Fibroblast of lung (primary cell): ENCODE results near the gene INPP5A. TPM values are rescaled to one million over a fixed set of nuclear protein-coding genes. Genes with fewer than 3 reads are reported as not detected.

Experiments
- DNase-seq, 2 donors: peaks; one replicate each; pipeline versions ENCODE4 v3.0.0 to v3.0.0-alpha.2; 2010; ENCODE audit warnings: low read depth in 2 of 2
- H2AFZ ChIP-seq: 2 replicates; pipeline ENCODE4 v1.5.1; 2012; ENCODE audit warnings: low read length, control low read depth, inconsistent platforms
- H3K27ac ChIP-seq: 2 replicates; pipeline ENCODE4 v1.5.1; 2011; ENCODE audit warnings: low read length, control low read depth; ENCODE audit not compliant: insufficient read depth
- H3K27me3 ChIP-seq: 2 replicates; pipeline ENCODE4 v1.5.1; 2011; ENCODE audit warnings: mild to moderate bottlenecking, low read length; ENCODE audit not compliant: control insufficient read depth, insufficient read depth
- H3K36me3 ChIP-seq: 2 replicates; pipeline ENCODE4 v1.5.1; 2011; ENCODE audit warnings: low read length; ENCODE audit not compliant: control insufficient read depth, insufficient read depth
- H3K4me1 ChIP-seq: 2 replicates; pipeline ENCODE4 v1.5.1; 2011; ENCODE audit warnings: low read length; ENCODE audit not compliant: control insufficient read depth, insufficient read depth; ENCODE audit errors: extremely low read depth
- H3K4me2 ChIP-seq: 2 replicates; pipeline ENCODE4 v1.5.1; 2011; ENCODE audit warnings: low read length, control low read depth; ENCODE audit not compliant: insufficient read depth; ENCODE audit errors: extremely low read depth
- H3K4me3 ChIP-seq, 4 experiments: fragments of 200-600 bp in 1 of 4; sonication (generic) in 1 of 4; replicated peaks in 1 of 4; 2 replicates each; pipeline ENCODE4 v1.5.1; 2011 to 2016; ENCODE audit warnings: low read length in 4 of 4, low read depth in 3 of 4, mild to moderate bottlenecking in 3 of 4, control low read depth in 2 of 4, inconsistent platforms in 1 of 4, mixed read lengths in 1 of 4; ENCODE audit not compliant: insufficient read depth in 1 of 4; ENCODE audit errors: control extremely low read depth in 1 of 4
- H3K79me2 ChIP-seq: 2 replicates; pipeline ENCODE4 v1.5.1; 2012; ENCODE audit warnings: mild to moderate bottlenecking, low read length, inconsistent platforms; ENCODE audit not compliant: control insufficient read depth, insufficient read depth
- H3K9ac ChIP-seq: 2 replicates; pipeline ENCODE4 v1.5.1; 2011; ENCODE audit warnings: mild to moderate bottlenecking, low read length, control low read depth; ENCODE audit not compliant: insufficient read depth
- H3K9me3 ChIP-seq: 2 replicates; pipeline ENCODE4 v1.5.1; 2012; ENCODE audit warnings: low read depth, low read length; ENCODE audit not compliant: control insufficient read depth, insufficient read depth
- H4K20me1 ChIP-seq: 2 replicates; pipeline ENCODE4 v1.5.1; 2011; ENCODE audit warnings: low read length; ENCODE audit not compliant: control insufficient read depth, insufficient read depth; ENCODE audit errors: extremely low read depth
- EZH2 ChIP-seq: IDR thresholded peaks from 2 replicates; pipeline ENCODE4 v1.5.1; 2012; ENCODE audit warnings: low read length, control low read depth, mild to moderate bottlenecking; ENCODE audit errors: missing control alignments
- polyA plus RNA-seq, 2 donors: library from polyadenylated mRNA; depleted of rRNA in 1 of 2; stranded (reverse) in 1 of 2; unstranded in 1 of 2; fragments of >200 nt; gene quantifications; 2 replicates each; pipeline ENCODE4 v1.2.1, GENCODE V29; 2011 to 2012; ENCODE audit warnings: missing spikeins in 1 of 2
- total RNA-seq: library from RNA; depleted of rRNA; stranded (reverse); fragments of >200 nt; gene quantifications from 2 replicates; pipeline ENCODE4 v1.2.1, GENCODE V29; 2014
- TF ChIP-seq, protein P1 (sequence below), 2 donors: IDR thresholded peaks in 1 of 2; conservative IDR thresholded peaks in 1 of 2; 1 replicate in 1 of 2; 2 replicates in 1 of 2; pipeline ENCODE4 v1.5.1; 2011 to 2012; ENCODE audit warnings: low read length in 2 of 2, control low read depth in 1 of 2, inconsistent platforms in 1 of 2, low read depth in 1 of 2, mild to moderate bottlenecking in 1 of 2

Gene INPP5A
- total and polyA plus RNA-seq, 2 donors (not counting 1 experiment from before 2014, with no cell fraction given), result 24.6 to 39.9 TPM

DNA sequence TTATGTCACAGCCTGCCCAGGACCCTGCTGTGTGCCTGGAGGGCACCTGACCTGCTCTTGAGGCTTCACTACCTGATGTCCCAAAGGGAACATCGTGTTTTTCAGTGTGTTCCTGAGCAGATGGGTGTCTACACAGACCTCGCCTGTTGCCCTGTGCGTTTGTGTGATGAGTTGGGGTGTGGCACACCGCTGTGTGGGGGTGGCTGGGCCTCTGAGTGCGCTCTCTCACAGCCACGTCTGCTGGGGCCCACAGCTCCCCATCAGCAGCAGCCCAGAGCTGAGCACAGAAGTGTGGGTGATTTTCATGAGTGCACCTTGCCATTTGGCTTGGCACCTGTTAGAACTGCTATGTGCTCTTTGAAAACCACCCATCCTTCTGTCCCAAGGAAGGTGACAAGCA, 126.8 kb downstream of the INPP5A start:
- H3K27ac ChIP-seq, result no peak overlapping the region
- no peaks in the 10 kb centered on the region for H4K20me1 ChIP-seq
- peaks cover 6% of the 10 kb centered on the region for H3K36me3 ChIP-seq
- no peaks in the 10 kb centered on the region for H3K79me2 ChIP-seq
- H3K27me3 ChIP-seq, result no peaks in the 10 kb centered on the region
- peaks cover 8% of the 10 kb centered on the region for H3K4me1 ChIP-seq
- no peak overlapping the region for H3K4me2 ChIP-seq
- no peak overlapping the region for H3K4me3 ChIP-seq
- H2AFZ ChIP-seq, result no peak overlapping the region
- H3K9me3 ChIP-seq, result no peaks in the 10 kb centered on the region
- TF ChIP-seq EZH2, result no peak
- TF ChIP-seq, protein P1, sequence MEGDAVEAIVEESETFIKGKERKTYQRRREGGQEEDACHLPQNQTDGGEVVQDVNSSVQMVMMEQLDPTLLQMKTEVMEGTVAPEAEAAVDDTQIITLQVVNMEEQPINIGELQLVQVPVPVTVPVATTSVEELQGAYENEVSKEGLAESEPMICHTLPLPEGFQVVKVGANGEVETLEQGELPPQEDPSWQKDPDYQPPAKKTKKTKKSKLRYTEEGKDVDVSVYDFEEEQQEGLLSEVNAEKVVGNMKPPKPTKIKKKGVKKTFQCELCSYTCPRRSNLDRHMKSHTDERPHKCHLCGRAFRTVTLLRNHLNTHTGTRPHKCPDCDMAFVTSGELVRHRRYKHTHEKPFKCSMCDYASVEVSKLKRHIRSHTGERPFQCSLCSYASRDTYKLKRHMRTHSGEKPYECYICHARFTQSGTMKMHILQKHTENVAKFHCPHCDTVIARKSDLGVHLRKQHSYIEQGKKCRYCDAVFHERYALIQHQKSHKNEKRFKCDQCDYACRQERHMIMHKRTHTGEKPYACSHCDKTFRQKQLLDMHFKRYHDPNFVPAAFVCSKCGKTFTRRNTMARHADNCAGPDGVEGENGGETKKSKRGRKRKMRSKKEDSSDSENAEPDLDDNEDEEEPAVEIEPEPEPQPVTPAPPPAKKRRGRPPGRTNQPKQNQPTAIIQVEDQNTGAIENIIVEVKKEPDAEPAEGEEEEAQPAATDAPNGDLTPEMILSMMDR (conservative IDR thresholded peaks at IDR 0.05 in 1 of 2, IDR thresholded peaks at IDR 0.05 in 1 of 2; ENCODE audit: low read depth in 1 of 2, low read length in 2 of 2), result no peak
- H3K9ac ChIP-seq, result no peak overlapping the region
- no peak for DNase-seq

GRCh38 chr10:132664883-132665282, 127.3 kb downstream of the INPP5A start:
- no peaks in the 10 kb centered on the region for H3K27me3 ChIP-seq
- no peak for TF ChIP-seq EZH2
- H3K9me3 ChIP-seq, result no peaks in the 10 kb centered on the region
- peaks cover 8% of the 10 kb centered on the region for H3K4me1 ChIP-seq
- H3K9ac ChIP-seq, result no peak overlapping the region
- no peak for DNase-seq
- no peak overlapping the region for H2AFZ ChIP-seq
- H3K4me3 ChIP-seq, result no peak overlapping the region
- no peak overlapping the region for H3K27ac ChIP-seq
- no peak overlapping the region for H3K4me2 ChIP-seq
- no peaks in the 10 kb centered on the region for H3K79me2 ChIP-seq
- H3K36me3 ChIP-seq, result peaks cover 1% of the 10 kb centered on the region
- H4K20me1 ChIP-seq, result no peaks in the 10 kb centered on the region

- Histone ChIP-seq H4K20me1 (no peaks in the 10 kb centered on the region), H3K4me3 (no peak overlapping the region)
Observed at GRCh38 chr10:132665946-132666704, 128.5 kb downstream of the INPP5A start.

More at GRCh38 chr10:132665946-132666704, 128.5 kb downstream of the INPP5A start:
- Histone ChIP-seq H3K27me3 (no peaks in the 10 kb centered on the region), H3K4me1 (peaks cover 8% of the 10 kb centered on the region), H3K36me3 (no peaks in the 10 kb centered on the region), H3K27ac (peak overlapping the region; percentile 58), H3K9ac (no peak overlapping the region), H2AFZ (no peak overlapping the region), H3K79me2 (no peaks in the 10 kb centered on the region), H3K4me2 (peak overlapping the region; percentile 2), H3K9me3 (no peaks in the 10 kb centered on the region)
- TF ChIP-seq, protein P1 (conservative IDR thresholded peaks at IDR 0.05 in 1 of 2, IDR thresholded peaks at IDR 0.05 in 1 of 2; ENCODE audit: low read depth in 1 of 2, low read length in 2 of 2), result no peak
- no peak for TF ChIP-seq EZH2
- DNase-seq, result peak; percentile 77 to 95
